ENCODE data around the gene MEF2D.

Gene MEF2D

GRCh38 chr1:156497743-156498431 is 2.7 kb downstream of the MEF2D start:
- DNase-seq (ENCODE audit: low spot score), result no peak
- Histone ChIP-seq H3K9ac (ENCODE audit: low read depth, low read length, poor library complexity) (no peak overlapping the region), H3K4me2 (ENCODE audit: insufficient read depth, low read length, poor library complexity, severe bottlenecking) (no peak overlapping the region), H2BK120ac (ENCODE audit: low read depth, low read length) (no peak overlapping the region), H4K91ac (ENCODE audit: low read depth, low read length, poor library complexity) (no peak overlapping the region), H3K14ac (ENCODE audit: low read length) (no peak overlapping the region), H4K8ac (ENCODE audit: low read depth, low read length) (no peak overlapping the region), H3K4ac (ENCODE audit: low read length) (no peak overlapping the region), H2AK5ac (ENCODE audit: low read depth, low read length) (no peak overlapping the region), H2BK12ac (ENCODE audit: low read length) (no peak overlapping the region), H3K9me3 (replicated peaks in 1 of 2; ENCODE audit: control insufficient read depth in 2 of 2, insufficient read depth in 1 of 2, low read depth in 1 of 2, low read length in 2 of 2) (no peaks in the 10 kb centered on the region), H3K4me1 (ENCODE audit: control insufficient read depth in 2 of 2, insufficient read depth in 1 of 2, low read depth in 1 of 2, low read length in 2 of 2) (peaks cover 29 to 36% of the 10 kb centered on the region in 2 donors), H2BK5ac (ENCODE audit: low read length) (no peak overlapping the region), H3K79me1 (ENCODE audit: low read depth, low read length) (peaks cover 3% of the 10 kb centered on the region), H3K27me3 (ENCODE audit: control insufficient read depth in 3 of 3, insufficient read depth in 3 of 3, low read depth in 1 of 3, low read length in 3 of 3) (no peaks in the 10 kb centered on the region), H3K4me3 (ENCODE audit: low read length in 2 of 2) (no peak overlapping the region), H2BK15ac (ENCODE audit: low read length) (no peak overlapping the region), H3K36me3 (replicated peaks in 1 of 2; ENCODE audit: control insufficient read depth in 2 of 2, insufficient read depth in 2 of 2, low read length in 2 of 2) (no peaks in the 10 kb centered on the region), H3K23ac (ENCODE audit: low read depth, low read length, poor library complexity) (no peak overlapping the region), H2AFZ (ENCODE audit: low read length) (no peak overlapping the region), H3K27ac (replicated peaks; ENCODE audit: low read length) (no peak overlapping the region), H3K18ac (ENCODE audit: low read length) (no peak overlapping the region)
- WGBS, 2 donors (ENCODE audit: extremely low coverage in 2 of 2, insufficient read length in 2 of 2, insufficient replicate concordance in 1 of 2), result no CpG with 5 or more reads among the region's 5 CpGs

- Histone ChIP-seq H3K79me1 (ENCODE audit: low read depth, low read length) (peaks cover 3% of the 10 kb centered on the region), H2BK120ac (ENCODE audit: low read depth, low read length) (no peak overlapping the region), H3K4me3 (ENCODE audit: low read length in 2 of 2) (no peak overlapping the region), H3K27ac (replicated peaks; ENCODE audit: low read length) (no peak overlapping the region), H2BK5ac (ENCODE audit: low read length) (no peak overlapping the region), H4K91ac (ENCODE audit: low read depth, low read length, poor library complexity) (no peak overlapping the region), H3K4me1 (ENCODE audit: control insufficient read depth in 2 of 2, insufficient read depth in 1 of 2, low read depth in 1 of 2, low read length in 2 of 2) (peaks cover 29 to 35% of the 10 kb centered on the region in 2 donors), H3K27me3 (ENCODE audit: control insufficient read depth in 3 of 3, insufficient read depth in 3 of 3, low read depth in 1 of 3, low read length in 3 of 3) (no peaks in the 10 kb centered on the region), H3K9ac (ENCODE audit: low read depth, low read length, poor library complexity) (no peak overlapping the region), H3K4ac (ENCODE audit: low read length) (no peak overlapping the region), H2AK5ac (ENCODE audit: low read depth, low read length) (peak overlapping the region; percentile 17), H3K36me3 (replicated peaks in 1 of 2; ENCODE audit: control insufficient read depth in 2 of 2, insufficient read depth in 2 of 2, low read length in 2 of 2) (no peaks in the 10 kb centered on the region), H3K23ac (ENCODE audit: low read depth, low read length, poor library complexity) (no peak overlapping the region), H2BK12ac (ENCODE audit: low read length) (no peak overlapping the region), H3K9me3 (replicated peaks in 1 of 2; ENCODE audit: control insufficient read depth in 2 of 2, insufficient read depth in 1 of 2, low read depth in 1 of 2, low read length in 2 of 2) (no peaks in the 10 kb centered on the region), H4K8ac (ENCODE audit: low read depth, low read length) (no peak overlapping the region), H3K4me2 (ENCODE audit: insufficient read depth, low read length, poor library complexity, severe bottlenecking) (no peak overlapping the region), H2BK15ac (ENCODE audit: low read length) (no peak overlapping the region), H3K18ac (ENCODE audit: low read length) (no peak overlapping the region), H2AFZ (ENCODE audit: low read length) (no peak overlapping the region), H3K14ac (ENCODE audit: low read length) (no peak overlapping the region)
- no peak for DNase-seq (ENCODE audit: low spot score)
- no CpG with 5 or more reads among the region's 11 CpGs for WGBS, 2 donors (ENCODE audit: extremely low coverage in 2 of 2, insufficient read length in 2 of 2, insufficient replicate concordance in 1 of 2)
Observed at GRCh38 chr1:156497078-156497742, 3.4 kb downstream of the MEF2D start.

- H2BK15ac ChIP-seq (ENCODE audit: low read length), result no peak overlapping the region
- H3K4me2 ChIP-seq (ENCODE audit: insufficient read depth, low read length, poor library complexity, severe bottlenecking), result no peak overlapping the region
- peaks cover 3% of the 10 kb centered on the region for H3K79me1 ChIP-seq (ENCODE audit: low read depth, low read length)
- no peak overlapping the region for H3K27ac ChIP-seq (replicated peaks; ENCODE audit: low read length)
- H3K4ac ChIP-seq (ENCODE audit: low read length), result no peak overlapping the region
- no peak overlapping the region for H2BK12ac ChIP-seq (ENCODE audit: low read length)
- no peaks in the 10 kb centered on the region for H3K27me3 ChIP-seq (ENCODE audit: control insufficient read depth in 3 of 3, insufficient read depth in 3 of 3, low read depth in 1 of 3, low read length in 3 of 3)
- H3K9ac ChIP-seq (ENCODE audit: low read depth, low read length, poor library complexity), result no peak overlapping the region
- no peak overlapping the region for H2AFZ ChIP-seq (ENCODE audit: low read length)
- H2AK5ac ChIP-seq (ENCODE audit: low read depth, low read length), result peak overlapping the region; percentile 30
- DNase-seq (ENCODE audit: low spot score), result no peak
- H3K36me3 ChIP-seq (replicated peaks in 1 of 2; ENCODE audit: control insufficient read depth in 2 of 2, insufficient read depth in 2 of 2, low read length in 2 of 2), result no peaks in the 10 kb centered on the region
- H3K23ac ChIP-seq (ENCODE audit: low read depth, low read length, poor library complexity), result no peak overlapping the region
- H3K4me3 ChIP-seq (ENCODE audit: low read length in 2 of 2), result no peak overlapping the region
- H2BK120ac ChIP-seq (ENCODE audit: low read depth, low read length), result no peak overlapping the region
- no peak overlapping the region for H3K14ac ChIP-seq (ENCODE audit: low read length)
- H2BK5ac ChIP-seq (ENCODE audit: low read length), result no peak overlapping the region
- no peaks in the 10 kb centered on the region for H3K9me3 ChIP-seq (replicated peaks in 1 of 2; ENCODE audit: control insufficient read depth in 2 of 2, insufficient read depth in 1 of 2, low read depth in 1 of 2, low read length in 2 of 2)
- peak overlapping the region; percentile 2 for H3K18ac ChIP-seq (ENCODE audit: low read length)
- H4K8ac ChIP-seq (ENCODE audit: low read depth, low read length), result no peak overlapping the region
- H3K4me1 ChIP-seq (ENCODE audit: control insufficient read depth in 2 of 2, insufficient read depth in 1 of 2, low read depth in 1 of 2, low read length in 2 of 2), result peaks cover 27 to 34% of the 10 kb centered on the region in 2 donors
- no peak overlapping the region for H4K91ac ChIP-seq (ENCODE audit: low read depth, low read length, poor library complexity)
- 100% methylated on average over 2 of the region's 10 CpGs; no CpG with 5 or more reads in 1 of the 2 donors for WGBS, 2 donors (ENCODE audit: extremely low coverage in 2 of 2, insufficient read length in 2 of 2, insufficient replicate concordance in 1 of 2)
Observed at GRCh38 chr1:156496211-156496761, 4.3 kb downstream of the MEF2D start.

- Histone ChIP-seq H3K27ac (replicated peaks; ENCODE audit: low read length) (no peak overlapping the region), H3K79me1 (ENCODE audit: low read depth, low read length) (peaks cover 3% of the 10 kb centered on the region), H3K18ac (ENCODE audit: low read length) (peak overlapping the region; percentile 2), H2BK120ac (ENCODE audit: low read depth, low read length) (no peak overlapping the region), H2BK15ac (ENCODE audit: low read length) (no peak overlapping the region), H3K36me3 (replicated peaks in 1 of 2; ENCODE audit: control insufficient read depth in 2 of 2, insufficient read depth in 2 of 2, low read length in 2 of 2) (no peaks in the 10 kb centered on the region), H2BK5ac (ENCODE audit: low read length) (no peak overlapping the region), H3K4ac (ENCODE audit: low read length) (no peak overlapping the region), H3K14ac (ENCODE audit: low read length) (no peak overlapping the region), H3K23ac (ENCODE audit: low read depth, low read length, poor library complexity) (no peak overlapping the region), H3K27me3 (ENCODE audit: control insufficient read depth in 3 of 3, insufficient read depth in 3 of 3, low read depth in 1 of 3, low read length in 3 of 3) (no peaks in the 10 kb centered on the region), H4K91ac (ENCODE audit: low read depth, low read length, poor library complexity) (no peak overlapping the region), H3K4me3 (ENCODE audit: low read length in 2 of 2) (no peak overlapping the region), H3K4me1 (ENCODE audit: control insufficient read depth in 2 of 2, insufficient read depth in 1 of 2, low read depth in 1 of 2, low read length in 2 of 2) (peaks cover 33 to 41% of the 10 kb centered on the region in 2 donors), H2BK12ac (ENCODE audit: low read length) (no peak overlapping the region), H3K9me3 (replicated peaks in 1 of 2; ENCODE audit: control insufficient read depth in 2 of 2, insufficient read depth in 1 of 2, low read depth in 1 of 2, low read length in 2 of 2) (no peaks in the 10 kb centered on the region), H3K9ac (ENCODE audit: low read depth, low read length, poor library complexity) (no peak overlapping the region), H4K8ac (ENCODE audit: low read depth, low read length) (no peak overlapping the region), H2AFZ (ENCODE audit: low read length) (no peak overlapping the region), H3K4me2 (ENCODE audit: insufficient read depth, low read length, poor library complexity, severe bottlenecking) (no peak overlapping the region), H2AK5ac (ENCODE audit: low read depth, low read length) (peak overlapping the region; percentile 30)
- no peak for DNase-seq (ENCODE audit: low spot score)
- WGBS, 2 donors (ENCODE audit: extremely low coverage in 2 of 2, insufficient read length in 2 of 2, insufficient replicate concordance in 1 of 2), result no CpG with 5 or more reads among the region's 9 CpGs
Observed at GRCh38 chr1:156495401-156496140, 5.0 kb downstream of the MEF2D start.

All from neuronal stem cell (in vitro differentiated cells).